NT2/D1 (cell line): ENCODE results near the gene TMEM141.
"Not testable (repeated sequence)": the region's sequence is repeated elsewhere in the genome, so short reads cannot be mapped to it uniquely, and the experiment has no call there.

Experiments used
- DNase-seq: peaks from one replicate; pipeline ENCODE4 v3.0.0-alpha.2; 2011; ENCODE audit warnings: low read depth, low spot score
- H3K27me3 ChIP-seq: 2 replicates; pipeline ENCODE4 v1.6.0; 2011; ENCODE audit warnings: mild to moderate bottlenecking; ENCODE audit not compliant: insufficient read length, insufficient read depth
- H3K36me3 ChIP-seq: 2 replicates; pipeline ENCODE4 v1.6.1; 2011; ENCODE audit warnings: mild to moderate bottlenecking, low read length, mixed read lengths; ENCODE audit not compliant: insufficient read depth, insufficient read length
- H3K4me1 ChIP-seq: 2 replicates; pipeline ENCODE4 v1.5.1; 2011; ENCODE audit not compliant: insufficient read depth, insufficient read length
- H3K4me3 ChIP-seq: 2 replicates; pipeline ENCODE4 v1.5.1; 2011; ENCODE audit warnings: low read depth; ENCODE audit not compliant: insufficient read length
- H3K9ac ChIP-seq: 2 replicates; pipeline ENCODE4 v1.6.0; 2011; ENCODE audit warnings: low read depth; ENCODE audit not compliant: insufficient read length
- H3K9me3 ChIP-seq: 2 replicates; pipeline ENCODE4 v1.5.1; 2011; ENCODE audit warnings: mild to moderate bottlenecking, low read length; ENCODE audit not compliant: insufficient read depth
- SUZ12 ChIP-seq: IDR thresholded peaks from 2 replicates; pipeline ENCODE4 v1.6.1; 2011; ENCODE audit not compliant: insufficient read length, insufficient read depth; ENCODE audit errors: extremely low read depth
- YY1 ChIP-seq: IDR thresholded peaks from 2 replicates; pipeline ENCODE4 v1.6.1; 2011; ENCODE audit not compliant: insufficient read length, insufficient read depth
- ZNF274 ChIP-seq: IDR thresholded peaks from 2 replicates; pipeline ENCODE4 v1.6.1; 2011; ENCODE audit warnings: mild to moderate bottlenecking, low read depth, low read length

The TMEM141 gene

GRCh38 chr9:136779808-136780207, 11.3 kb upstream of the TMEM141 start:
- Histone ChIP-seq H3K4me3 (no peak overlapping the region), H3K27me3 (peaks cover 15% of the 10 kb centered on the region), H3K4me1 (no peaks in the 10 kb centered on the region), H3K9ac (no peak overlapping the region), H3K9me3 (peaks cover under 1% of the 10 kb centered on the region; the same call in 1 of the 2 replicates), H3K36me3 (no peaks in the 10 kb centered on the region)
- TF ChIP-seq YY1 = no peak
- TF ChIP-seq SUZ12 = no peak
- TF ChIP-seq ZNF274 = no peak
- no peak for DNase-seq

GRCh38 chr9:136782452-136782851, 8.7 kb upstream of the TMEM141 start:
- DNase-seq = no peak
- H3K27me3 ChIP-seq = peaks cover 16% of the 10 kb centered on the region
- H3K9me3 ChIP-seq = no peaks in the 10 kb centered on the region
- no peak overlapping the region for H3K9ac ChIP-seq
- H3K4me3 ChIP-seq = no peak overlapping the region
- H3K36me3 ChIP-seq = no peaks in the 10 kb centered on the region
- H3K4me1 ChIP-seq = no peaks in the 10 kb centered on the region
- no peak for TF ChIP-seq ZNF274
- TF ChIP-seq YY1 = no peak
- TF ChIP-seq SUZ12 = no peak

- no peak for TF ChIP-seq SUZ12
- no peak for TF ChIP-seq ZNF274
- TF ChIP-seq YY1 = no peak
- Histone ChIP-seq H3K4me3 (no peak overlapping the region), H3K9ac (no peak overlapping the region), H3K4me1 (no peaks in the 10 kb centered on the region), H3K27me3 (peaks cover 8% of the 10 kb centered on the region), H3K36me3 (no peaks in the 10 kb centered on the region), H3K9me3 (no peaks in the 10 kb centered on the region)
- no peak for DNase-seq
Measured at GRCh38 chr9:136784249-136784996, 6.7 kb upstream of the TMEM141 start.

GRCh38 chr9:136784997-136785361, 6.2 kb upstream of the TMEM141 start:
- no peak for DNase-seq
- TF ChIP-seq ZNF274 (no peak), YY1 (no peak), SUZ12 (no peak)
- no peaks in the 10 kb centered on the region for H3K4me1 ChIP-seq
- H3K36me3 ChIP-seq = no peaks in the 10 kb centered on the region
- H3K9ac ChIP-seq = no peak overlapping the region
- peaks cover 8% of the 10 kb centered on the region for H3K27me3 ChIP-seq
- no peak overlapping the region for H3K4me3 ChIP-seq
- H3K9me3 ChIP-seq = no peaks in the 10 kb centered on the region

- not testable (repeated sequence) for H3K9me3 ChIP-seq, H3K9ac ChIP-seq, H3K4me3 ChIP-seq, H3K27me3 ChIP-seq, DNase-seq, H3K4me1 ChIP-seq, H3K36me3 ChIP-seq
Measured at GRCh38 chr9:136785565-136786355, 5.4 kb upstream of the TMEM141 start.

- Histone ChIP-seq H3K4me3 (no peak overlapping the region), H3K9me3 (no peaks in the 10 kb centered on the region), H3K9ac (no peak overlapping the region), H3K4me1 (no peaks in the 10 kb centered on the region), H3K27me3 (peaks cover 8% of the 10 kb centered on the region), H3K36me3 (no peaks in the 10 kb centered on the region)
- DNase-seq = no peak
- no peak for TF ChIP-seq SUZ12
- no peak for TF ChIP-seq YY1
- no peak for TF ChIP-seq ZNF274
Measured at GRCh38 chr9:136786451-136786850, 4.7 kb upstream of the TMEM141 start.

GRCh38 chr9:136786983-136787382, 4.2 kb upstream of the TMEM141 start:
- not testable (repeated sequence) for H3K36me3 ChIP-seq, H3K9me3 ChIP-seq, H3K4me1 ChIP-seq, H3K27me3 ChIP-seq, H3K9ac ChIP-seq, DNase-seq, H3K4me3 ChIP-seq
